Progenitor cell of endocrine pancreas (in vitro differentiated cells): Measurements from ENCODE around the gene WDR33. TPM values are rescaled to one million over a fixed set of nuclear protein-coding genes. Genes with fewer than 3 reads are reported as not detected.

Experiments used
- DNase-seq: peaks from one replicate; pipeline ENCODE4 v3.0.0; 2021; ENCODE audit warnings: low spot score; ENCODE audit not compliant: unreplicated experiment
- H3K27ac Mint-ChIP-seq: 2 replicates; pipeline ENCODE4 v1.8.0; 2021; ENCODE audit warnings: mild to moderate bottlenecking, moderate library complexity, mixed read lengths
- H3K27me3 Mint-ChIP-seq: 2 replicates; pipeline ENCODE4 v1.8.0; 2021; ENCODE audit warnings: mixed read lengths
- H3K36me3 Mint-ChIP-seq: 2 replicates; pipeline ENCODE4 v1.8.0; 2022; ENCODE audit warnings: mixed read lengths; ENCODE audit not compliant: insufficient read depth
- H3K4me1 Mint-ChIP-seq: 2 replicates; pipeline ENCODE4 v1.8.0; 2021; ENCODE audit warnings: low read depth, mixed read lengths
- H3K4me3 Mint-ChIP-seq: 2 replicates; pipeline ENCODE4 v1.8.0; 2021; ENCODE audit warnings: low read depth, mild to moderate bottlenecking, moderate library complexity, mixed read lengths
- H3K9me3 Mint-ChIP-seq: 2 replicates; pipeline ENCODE4 v1.8.0; 2021; ENCODE audit warnings: low read depth, mixed read lengths
- CTCF ChIP-seq: fragments of 200-600 bp; sonication (generic); IDR thresholded peaks from one replicate; pipeline ENCODE4 v1.5.0; 2021; ENCODE audit warnings: antibody characterized with exemption, mild to moderate bottlenecking; ENCODE audit not compliant: unreplicated experiment
- total RNA-seq: library from RNA; stranded (reverse); gene quantifications from 2 replicates; pipeline ENCODE4 v1.2.1, GENCODE V29; 2021

The WDR33 gene
- total RNA-seq, 1 donor from 2014 or later: 74.2 TPM

- Mint-ChIP-seq H3K9me3 (no peaks in the 10 kb centered on the region), H3K4me3 (peak within 1 kb of the TSS; percentile 90), H3K27me3 (no peaks in the 10 kb centered on the region), H3K27ac (peak within 1 kb of the TSS; percentile 99), H3K4me1 (peaks cover 18% of the 10 kb centered on the region), H3K36me3 (peaks cover 6% of the 10 kb centered on the region)
- no peak for TF ChIP-seq CTCF
- peak; percentile 80 for DNase-seq
Observed at GRCh38 chr2:127701193-127701650, 109.7 kb downstream of the WDR33 start, which contains the start of gene SFT2D3. Gene SFT2D3, plus strand, starts transcription at chr2:127701497. Its CDS starts 32 bp downstream, at chr2:127701529.

- Mint-ChIP-seq H3K27ac (peak overlapping the region; percentile 99), H3K27me3 (no peaks in the 10 kb centered on the region), H3K9me3 (no peaks in the 10 kb centered on the region), H3K36me3 (peaks cover 6% of the 10 kb centered on the region), H3K4me1 (peaks cover 18% of the 10 kb centered on the region), H3K4me3 (peak overlapping the region; percentile 90)
- DNase-seq: no peak
- TF ChIP-seq CTCF: no peak
Observed at GRCh38 chr2:127700527-127701192, 110.3 kb downstream of the WDR33 start.

GRCh38 chr2:127698553-127699355, 112.2 kb downstream of the WDR33 start:
- H3K4me3 Mint-ChIP-seq: no peak overlapping the region
- no peak for DNase-seq
- no peaks in the 10 kb centered on the region for H3K27me3 Mint-ChIP-seq
- no peaks in the 10 kb centered on the region for H3K9me3 Mint-ChIP-seq
- H3K4me1 Mint-ChIP-seq: peaks cover 16% of the 10 kb centered on the region
- TF ChIP-seq CTCF: no peak
- peaks cover 3% of the 10 kb centered on the region for H3K36me3 Mint-ChIP-seq
- H3K27ac Mint-ChIP-seq: no peak overlapping the region

- Mint-ChIP-seq H3K4me1 (peaks cover 12% of the 10 kb centered on the region), H3K27ac (no peak overlapping the region), H3K36me3 (peaks cover 3% of the 10 kb centered on the region), H3K4me3 (no peak overlapping the region), H3K9me3 (no peaks in the 10 kb centered on the region), H3K27me3 (no peaks in the 10 kb centered on the region)
- no peak for TF ChIP-seq CTCF
- DNase-seq: no peak
Observed at GRCh38 chr2:127697482-127698180, 113.3 kb downstream of the WDR33 start.
